ENCODE data around the gene OTC.
A peak's percentile ranks its signal among the peaks of the same experiment; 100 is the strongest.

The OTC gene

DNA sequence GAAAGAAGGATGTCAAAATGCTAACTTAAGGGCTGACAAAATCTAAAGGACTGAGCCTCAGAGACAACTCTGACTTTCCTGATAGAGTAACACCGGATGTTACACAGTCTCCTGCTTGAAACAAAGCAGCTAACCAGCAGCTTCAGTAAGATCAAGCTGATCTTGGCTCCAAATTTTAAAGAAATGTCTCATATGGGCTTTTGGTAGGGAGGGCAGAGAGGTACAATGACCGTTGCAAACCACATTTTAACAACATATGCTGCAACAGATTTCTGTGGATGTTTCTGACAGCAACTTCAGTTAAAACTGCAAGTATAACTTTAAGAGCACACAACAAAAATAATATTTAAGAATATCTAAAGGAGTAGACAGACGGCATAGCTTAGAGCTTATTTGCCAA lies 34.2 kb upstream of the OTC start:
- TF ChIP-seq, protein P1, sequence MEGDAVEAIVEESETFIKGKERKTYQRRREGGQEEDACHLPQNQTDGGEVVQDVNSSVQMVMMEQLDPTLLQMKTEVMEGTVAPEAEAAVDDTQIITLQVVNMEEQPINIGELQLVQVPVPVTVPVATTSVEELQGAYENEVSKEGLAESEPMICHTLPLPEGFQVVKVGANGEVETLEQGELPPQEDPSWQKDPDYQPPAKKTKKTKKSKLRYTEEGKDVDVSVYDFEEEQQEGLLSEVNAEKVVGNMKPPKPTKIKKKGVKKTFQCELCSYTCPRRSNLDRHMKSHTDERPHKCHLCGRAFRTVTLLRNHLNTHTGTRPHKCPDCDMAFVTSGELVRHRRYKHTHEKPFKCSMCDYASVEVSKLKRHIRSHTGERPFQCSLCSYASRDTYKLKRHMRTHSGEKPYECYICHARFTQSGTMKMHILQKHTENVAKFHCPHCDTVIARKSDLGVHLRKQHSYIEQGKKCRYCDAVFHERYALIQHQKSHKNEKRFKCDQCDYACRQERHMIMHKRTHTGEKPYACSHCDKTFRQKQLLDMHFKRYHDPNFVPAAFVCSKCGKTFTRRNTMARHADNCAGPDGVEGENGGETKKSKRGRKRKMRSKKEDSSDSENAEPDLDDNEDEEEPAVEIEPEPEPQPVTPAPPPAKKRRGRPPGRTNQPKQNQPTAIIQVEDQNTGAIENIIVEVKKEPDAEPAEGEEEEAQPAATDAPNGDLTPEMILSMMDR (IDR thresholded peaks at IDR 0.05; ENCODE audit: low read depth, low read length): no peak

DNA sequence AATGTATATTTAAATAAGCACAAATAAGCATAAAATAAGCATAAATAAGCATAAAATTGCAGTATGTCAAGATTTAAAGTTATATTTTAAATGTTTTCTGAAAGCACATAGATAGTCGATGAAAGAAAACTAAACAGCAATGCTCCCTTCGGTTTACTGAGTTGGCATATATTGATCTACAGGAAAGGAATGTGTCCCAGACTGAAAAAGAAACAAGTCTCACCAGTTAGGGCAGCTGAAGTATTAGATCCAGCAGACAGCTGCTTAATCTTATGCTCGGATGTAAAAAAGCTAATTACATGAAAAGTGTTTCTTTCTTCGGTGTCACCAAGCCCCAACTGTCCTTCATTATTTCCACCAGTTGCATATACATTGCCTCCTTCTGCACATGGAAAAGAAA lies 33.8 kb upstream of the OTC start:
- TF ChIP-seq, protein P1 (IDR thresholded peaks at IDR 0.05; ENCODE audit: low read depth, low read length): no peak

More for the DNA sequence above, 34.2 kb upstream of the OTC start:
- DNase-seq (ENCODE audit: extremely low read depth, low read depth): no peak

DNA sequence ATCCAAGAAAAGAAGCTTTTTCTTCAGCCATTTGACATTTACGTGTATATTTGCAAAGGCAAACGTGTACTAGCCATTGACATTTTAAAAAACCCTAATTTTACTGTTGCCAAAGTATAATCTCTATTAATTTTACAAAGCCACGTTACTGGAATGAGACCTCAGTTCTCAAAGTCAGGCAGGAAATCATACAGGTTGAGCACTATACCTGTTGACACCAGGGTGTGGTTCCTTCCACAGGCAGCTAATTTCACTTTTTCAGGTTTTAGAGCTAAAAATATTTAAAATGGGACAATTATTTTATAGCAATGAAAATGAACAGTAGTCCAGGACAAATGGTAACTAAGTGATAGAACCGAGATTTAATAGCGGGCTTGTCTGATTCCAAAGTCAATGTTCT lies 31.6 kb upstream of the OTC start:
- TF ChIP-seq, protein P1 (IDR thresholded peaks at IDR 0.05; ENCODE audit: low read depth, low read length): no peak
- no peak for DNase-seq (ENCODE audit: extremely low read depth, low read depth)

More for the DNA sequence above, 33.8 kb upstream of the OTC start:
- DNase-seq (ENCODE audit: extremely low read depth, low read depth): no peak

DNA sequence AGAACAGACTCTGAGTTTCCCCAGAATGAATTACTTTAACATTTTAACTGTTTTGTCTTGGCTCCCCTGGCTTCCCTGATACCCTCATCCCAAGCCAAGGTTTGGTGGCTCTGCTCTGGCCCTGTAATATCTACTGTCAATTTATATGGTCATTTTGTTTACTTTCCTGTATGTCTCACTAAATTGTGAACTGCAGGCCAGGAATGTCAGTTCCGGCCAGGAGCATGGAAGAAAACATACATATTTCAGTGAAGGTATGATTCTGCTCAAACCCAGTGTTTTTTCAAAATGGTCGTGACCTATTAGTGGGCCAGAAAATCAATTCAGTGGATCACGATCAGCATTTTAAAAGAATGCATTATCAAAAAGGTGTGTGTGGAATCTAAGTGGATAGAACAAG lies 26.3 kb upstream of the OTC start:
- DNase-seq (ENCODE audit: extremely low read depth, low read depth): no peak
- TF ChIP-seq, protein P1 (IDR thresholded peaks at IDR 0.05; ENCODE audit: low read depth, low read length): no peak

DNA sequence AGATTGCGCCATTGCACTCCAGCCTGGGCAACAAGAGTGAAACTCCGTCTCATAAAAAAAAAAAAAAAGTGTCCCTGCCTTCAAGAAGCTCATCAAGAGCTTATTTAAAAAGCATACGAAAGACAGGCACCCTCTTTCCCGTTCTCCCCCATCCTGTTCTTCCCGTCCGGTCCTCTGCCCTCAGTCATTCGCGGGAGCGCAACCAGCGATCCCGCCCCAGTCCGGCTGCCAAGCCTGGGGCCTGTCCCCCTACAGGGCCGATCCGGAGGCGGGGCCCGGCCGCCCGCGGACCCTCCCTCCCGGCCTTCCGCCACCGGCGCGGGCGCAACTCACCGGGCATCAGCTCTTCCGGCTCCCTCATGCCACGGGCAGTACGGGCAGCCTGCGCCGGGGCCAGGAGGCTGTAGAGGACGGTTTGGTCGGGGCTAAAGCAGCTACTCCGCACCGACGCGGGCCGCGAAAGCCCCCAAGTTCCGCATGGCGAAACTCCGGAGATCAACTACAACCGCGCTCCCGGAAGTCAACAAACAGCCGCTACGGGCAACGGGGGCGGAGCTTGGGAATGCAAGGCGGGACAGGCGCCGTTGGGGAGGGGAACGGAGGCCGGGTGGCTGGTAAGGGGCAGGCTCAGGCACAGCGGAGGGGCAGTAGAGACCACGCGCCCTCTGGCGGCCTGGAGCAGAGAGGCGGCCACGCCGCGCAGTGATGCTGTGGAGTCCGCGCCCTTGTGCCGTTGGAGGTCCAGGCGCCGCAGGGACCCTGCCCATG lies 25.2 kb upstream of the OTC start, which contains the start of gene RPGR:
Gene RPGR, minus strand, starts transcription at position 503 of the 768 bp plus-strand sequence. Its CDS starts 142 bp downstream, at position 361.
- TF ChIP-seq, protein P1 (IDR thresholded peaks at IDR 0.05; ENCODE audit: low read depth, low read length): peak; percentile 78
- DNase-seq (ENCODE audit: extremely low read depth, low read depth): peak; percentile 82

DNA sequence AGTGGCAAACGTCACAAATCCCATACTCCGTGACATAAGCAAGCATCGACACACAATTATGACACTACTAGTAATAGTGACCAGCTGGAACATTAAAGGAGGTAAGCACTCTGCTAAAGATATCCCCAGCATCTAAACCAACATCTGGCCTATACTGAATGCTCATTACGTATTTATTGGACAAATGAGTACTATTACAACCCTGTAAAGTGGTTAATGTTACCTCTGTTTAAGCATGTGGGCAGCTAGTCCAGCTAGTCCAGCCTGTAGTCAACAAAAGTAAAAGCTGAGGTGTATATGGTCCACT lies 24.7 kb upstream of the OTC start:
- no peak for DNase-seq (ENCODE audit: extremely low read depth, low read depth)
- TF ChIP-seq, protein P1 (IDR thresholded peaks at IDR 0.05; ENCODE audit: low read depth, low read length): no peak

DNA sequence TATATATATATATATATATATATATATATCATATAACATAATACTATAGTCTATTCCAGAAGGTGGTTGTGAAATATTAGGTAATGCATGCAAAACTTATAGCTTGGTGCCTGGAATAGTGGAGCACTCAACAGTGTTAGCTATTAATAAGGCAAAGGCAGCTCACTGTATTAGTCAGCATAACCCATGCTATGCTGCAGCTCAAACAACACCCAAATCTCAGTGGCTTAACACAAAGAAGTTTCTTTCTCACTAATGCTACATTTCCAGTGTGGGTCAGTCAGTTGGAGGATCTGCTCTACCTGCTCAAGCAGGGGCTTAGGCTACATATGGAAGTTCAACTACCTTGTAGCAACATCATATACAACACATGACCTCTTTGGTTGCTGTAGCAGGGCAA lies 19.9 kb upstream of the OTC start:
- DNase-seq (ENCODE audit: extremely low read depth, low read depth): no peak
- TF ChIP-seq, protein P1 (IDR thresholded peaks at IDR 0.05; ENCODE audit: low read depth, low read length): no peak
